Neural cell (in vitro differentiated cells): ENCODE measurements around the gene TTN.

Experiments
- CTCF ChIP-seq: fragments of 450-650 bp; IDR thresholded peaks from 2 replicates; pipeline ENCODE4 v1.5.1; 2014; ENCODE audit warnings: antibody characterized with exemption, mild to moderate bottlenecking, moderate library complexity; ENCODE audit not compliant: poor library complexity, severe bottlenecking
- EP300 ChIP-seq: fragments of 450-650 bp; conservative IDR thresholded peaks from 2 replicates; pipeline ENCODE4 v1.6.1; 2014; ENCODE audit warnings: antibody characterized with exemption, mild to moderate bottlenecking, moderate library complexity; ENCODE audit not compliant: poor library complexity, severe bottlenecking
- EZH2 ChIP-seq: fragments of 200-600, 300-800 bp; shearing (Covaris generic), sonication (generic); IDR thresholded peaks from 2 replicates; pipeline ENCODE4 v1.6.1; 2014; ENCODE audit warnings: antibody characterized with exemption, low read length, borderline replicate concordance, mild to moderate bottlenecking; ENCODE audit not compliant: insufficient read depth, poor library complexity, severe bottlenecking
- MXI1 ChIP-seq: fragments of 450-650 bp; conservative IDR thresholded peaks from 2 replicates; pipeline ENCODE4 v1.6.1; 2014; ENCODE audit warnings: antibody characterized with exemption, mild to moderate bottlenecking; ENCODE audit not compliant: poor library complexity, severe bottlenecking
- POLR2AphosphoS5 ChIP-seq: IDR thresholded peaks from 2 replicates; pipeline ENCODE4 v1.6.1; 2012
- RAD21 ChIP-seq: fragments of 450-650 bp; conservative IDR thresholded peaks from 2 replicates; pipeline ENCODE4 v1.6.1; 2014; ENCODE audit warnings: antibody characterized with exemption, mild to moderate bottlenecking, moderate library complexity
- SMC3 ChIP-seq: fragments of 450-650 bp; conservative IDR thresholded peaks from 2 replicates; pipeline ENCODE4 v1.6.1; 2014; ENCODE audit warnings: antibody characterized with exemption, mild to moderate bottlenecking, moderate library complexity; ENCODE audit not compliant: poor library complexity
- TAF1 ChIP-seq: IDR thresholded peaks from 2 replicates; pipeline ENCODE4 v1.6.1; 2012; ENCODE audit warnings: low read depth

DNA sequence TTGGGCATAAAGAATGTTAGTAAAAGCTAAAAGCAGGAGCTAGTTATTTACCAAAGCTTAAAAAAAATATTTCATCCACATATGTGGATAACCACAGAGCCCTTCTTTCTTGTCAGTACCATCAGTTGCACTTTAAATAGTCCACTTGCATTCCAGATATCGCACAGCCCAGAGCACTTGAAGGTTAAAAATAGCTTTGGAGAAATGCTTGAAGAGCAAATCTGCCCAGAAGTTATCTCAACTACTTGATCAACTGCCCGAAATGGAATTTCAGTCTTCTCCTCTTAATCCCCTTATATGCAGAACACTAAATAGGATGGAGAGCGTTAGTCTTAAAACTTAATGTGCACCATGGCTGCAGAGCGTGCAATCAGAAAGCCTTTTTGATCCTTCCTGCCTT lies 178.6 kb downstream of the TTN start:
- TF ChIP-seq SMC3 = no peak
- no peak for TF ChIP-seq MXI1
- TF ChIP-seq EZH2 = no peak
- TF ChIP-seq CTCF = no peak
- no peak for TF ChIP-seq POLR2AphosphoS5
- no peak for TF ChIP-seq RAD21
- TF ChIP-seq EP300 = no peak
- TF ChIP-seq TAF1 = no peak
